Hepatocyte (in vitro differentiated cells): Measurements from ENCODE around the gene MTHFD1L. TPM values are rescaled to one million over a fixed set of nuclear protein-coding genes. Genes with fewer than 3 reads are reported as not detected.

ENCODE experiments used
- DNase-seq: peaks from one replicate; pipeline ENCODE4 v3.0.0-alpha.2; 2016; ENCODE audit warnings: low spot score
- H2AFZ ChIP-seq: fragments of 200-600 bp; sonication (generic); 2 replicates; pipeline ENCODE4 v1.6.0; 2016; ENCODE audit warnings: antibody characterized with exemption, mild to moderate bottlenecking
- H3K27ac ChIP-seq: fragments of 200-600 bp; sonication (generic); 2 replicates; pipeline ENCODE4 v1.5.1; 2016; ENCODE audit warnings: mild to moderate bottlenecking
- H3K27me3 ChIP-seq: fragments of 200-600 bp; sonication (generic); 2 replicates; pipeline ENCODE4 v1.6.1; 2016
- H3K36me3 ChIP-seq: fragments of 200-600 bp; sonication (generic); replicated peaks from 2 replicates; pipeline ENCODE4 v1.5.1; 2016; ENCODE audit warnings: low read depth; ENCODE audit not compliant: insufficient read depth
- H3K4me1 ChIP-seq: fragments of 200-600 bp; sonication (generic); 2 replicates; pipeline ENCODE4 v1.5.1; 2016; ENCODE audit warnings: mild to moderate bottlenecking, moderate library complexity; ENCODE audit not compliant: insufficient read depth
- H3K4me2 ChIP-seq: fragments of 200-600 bp; sonication (generic); 2 replicates; pipeline ENCODE4 v1.6.0; 2016
- H3K4me3 ChIP-seq: fragments of 200-600 bp; sonication (generic); 2 replicates; pipeline ENCODE4 v1.5.1; 2016; ENCODE audit warnings: mild to moderate bottlenecking
- H3K79me2 ChIP-seq: fragments of 200-600 bp; sonication (generic); 2 replicates; pipeline ENCODE4 v1.6.0; 2017; ENCODE audit warnings: mild to moderate bottlenecking
- H3K9me2 ChIP-seq: fragments of 200-600 bp; sonication (generic); replicated peaks from 2 replicates; pipeline ENCODE4 v1.6.0; 2017; ENCODE audit warnings: mild to moderate bottlenecking; ENCODE audit not compliant: insufficient read depth
- H3K9me3 ChIP-seq: fragments of 200-600 bp; sonication (generic); 2 replicates; pipeline ENCODE4 v1.5.1; 2016; ENCODE audit warnings: low read depth, mild to moderate bottlenecking
- H4K20me1 ChIP-seq: fragments of 200-600 bp; sonication (generic); 2 replicates; pipeline ENCODE4 v1.6.0; 2016; ENCODE audit warnings: mild to moderate bottlenecking; ENCODE audit not compliant: insufficient read depth, poor library complexity, severe bottlenecking
- CTCF ChIP-seq: fragments of 200-600 bp; sonication (generic); IDR thresholded peaks from 2 replicates; pipeline ENCODE4 v1.5.1; 2016; ENCODE audit warnings: antibody characterized with exemption, mild to moderate bottlenecking; ENCODE audit not compliant: poor library complexity
- EZH2 ChIP-seq: fragments of 200-600 bp; sonication (generic); IDR thresholded peaks from 2 replicates; pipeline ENCODE4 v1.6.1; 2016; ENCODE audit warnings: antibody characterized with exemption, mild to moderate bottlenecking, borderline replicate concordance
- EZH2phosphoT487 ChIP-seq: fragments of 200-600 bp; sonication (generic); IDR thresholded peaks from one replicate; pipeline ENCODE4 v1.6.1; 2018; ENCODE audit warnings: antibody characterized with exemption, mild to moderate bottlenecking, low read depth, moderate library complexity; ENCODE audit not compliant: unreplicated experiment, severe bottlenecking
- WGBS: methylation state at CpG from one replicate; pipeline ENCODE4 v1.1.6; 2016; ENCODE audit warnings: low lambda C conversion rate; ENCODE audit errors: missing lambda C conversion rate; 5-methylcytosine and 5-hydroxymethylcytosine counted together
- polyA plus RNA-seq: library from polyadenylated mRNA; unstranded; fragments of >200 nt; fragmentation: Nextera tagmentation; extraction: Ambion mirVana; gene quantifications from 2 replicates; pipeline ENCODE4 v1.2.1, GENCODE V29; 2016
- total RNA-seq: library from RNA; depleted of rRNA; stranded (reverse); fragments of >200 nt; gene quantifications from 2 replicates; pipeline ENCODE4 v1.2.3, GENCODE V29; 2014

The MTHFD1L gene
- total and polyA plus RNA-seq, 2 experiments from 2014 or later, result 28.4 to 30.8 TPM

- Histone ChIP-seq H3K4me2 (no peak overlapping the region), H3K9me3 (no peaks in the 10 kb centered on the region), H2AFZ (no peak overlapping the region), H3K27me3 (no peaks in the 10 kb centered on the region), H3K9me2 (no peaks in the 10 kb centered on the region), H3K27ac (no peak overlapping the region), H3K36me3 (no peaks in the 10 kb centered on the region), H3K4me3 (no peak overlapping the region), H4K20me1 (no peaks in the 10 kb centered on the region), H3K4me1 (no peaks in the 10 kb centered on the region), H3K79me2 (no peaks in the 10 kb centered on the region)
- DNase-seq, result no peak
- WGBS, result 93% methylated on average over 6 of the region's 6 CpGs
- TF ChIP-seq CTCF (no peak), EZH2 (no peak), EZH2phosphoT487 (no peak)
Observed at GRCh38 chr6:151095538-151096254, 230.2 kb downstream of the MTHFD1L start.

- Histone ChIP-seq H3K9me2 (no peaks in the 10 kb centered on the region), H3K27me3 (no peaks in the 10 kb centered on the region), H3K4me3 (no peak overlapping the region), H3K27ac (no peak overlapping the region), H3K9me3 (no peaks in the 10 kb centered on the region), H2AFZ (no peak overlapping the region), H4K20me1 (no peaks in the 10 kb centered on the region), H3K4me1 (no peaks in the 10 kb centered on the region), H3K79me2 (no peaks in the 10 kb centered on the region), H3K36me3 (no peaks in the 10 kb centered on the region), H3K4me2 (no peak overlapping the region)
- no peak for DNase-seq
- TF ChIP-seq EZH2, result no peak
- no peak for TF ChIP-seq CTCF
- TF ChIP-seq EZH2phosphoT487, result no peak
- WGBS, result 49% methylated on average over 4 of the region's 4 CpGs
Observed at GRCh38 chr6:151096255-151096612, 230.7 kb downstream of the MTHFD1L start.

GRCh38 chr6:151096691-151097606 lies 231.4 kb downstream of the MTHFD1L start:
- H3K27me3 ChIP-seq, result no peaks in the 10 kb centered on the region
- H3K36me3 ChIP-seq, result no peaks in the 10 kb centered on the region
- H4K20me1 ChIP-seq, result no peaks in the 10 kb centered on the region
- H3K9me3 ChIP-seq, result no peaks in the 10 kb centered on the region
- no peak overlapping the region for H3K27ac ChIP-seq
- H3K4me1 ChIP-seq, result no peaks in the 10 kb centered on the region
- no peak for DNase-seq
- 98% methylated on average over 8 of the region's 8 CpGs for WGBS
- H3K9me2 ChIP-seq, result no peaks in the 10 kb centered on the region
- TF ChIP-seq CTCF (no peak), EZH2phosphoT487 (no peak), EZH2 (no peak)
- H3K4me3 ChIP-seq, result no peak overlapping the region
- no peaks in the 10 kb centered on the region for H3K79me2 ChIP-seq
- H2AFZ ChIP-seq, result no peak overlapping the region
- H3K4me2 ChIP-seq, result no peak overlapping the region
